Fibroblast of pulmonary artery (primary cell): ENCODE data around the gene ZYX.

ENCODE experiments used
- DNase-seq: peaks from one replicate; pipeline ENCODE4 v3.0.0-alpha.2; 2010; ENCODE audit warnings: low read depth
- H3K4me3 ChIP-seq: replicated peaks from 2 replicates; pipeline ENCODE4 v1.5.1; 2011; ENCODE audit warnings: low read depth, mild to moderate bottlenecking, control low read depth, low read length, moderate library complexity
- CTCF ChIP-seq: IDR thresholded peaks from 2 replicates; pipeline ENCODE4 v1.5.1; 2011; ENCODE audit warnings: mild to moderate bottlenecking, control low read depth, low read length, inconsistent platforms; ENCODE audit errors: missing control alignments

ZYX gene

GRCh38 chr7:143436325-143436946, 55.3 kb downstream of the ZYX start:
- no peak for DNase-seq
- TF ChIP-seq CTCF = no peak
- no peak overlapping the region for H3K4me3 ChIP-seq

GRCh38 chr7:143437578-143437977, 56.4 kb downstream of the ZYX start:
- DNase-seq = no peak
- TF ChIP-seq CTCF = no peak

GRCh38 chr7:143439866-143440265, 58.7 kb downstream of the ZYX start:
- H3K4me3 ChIP-seq = no peak overlapping the region
- no peak for DNase-seq
- TF ChIP-seq CTCF = no peak

More at GRCh38 chr7:143437578-143437977, 56.4 kb downstream of the ZYX start:
- H3K4me3 ChIP-seq = no peak overlapping the region
